GM19372 (cell line): Measurements from ENCODE around the gene ANXA2R.
A peak's percentile ranks its signal among the peaks of the same experiment; 100 is the strongest.
"Not testable (repeated sequence)": the region's sequence is repeated elsewhere in the genome, so short reads cannot be mapped to it uniquely, and the experiment has no call there.

Experiments
- ATAC-seq: cut with Tn5 transposase; IDR thresholded peaks from one replicate; pipeline ENCODE4 v1.9.1; 2021; ENCODE audit warnings: mild to moderate bottlenecking, low read depth, moderate library complexity; ENCODE audit not compliant: unreplicated experiment

Gene ANXA2R

DNA sequence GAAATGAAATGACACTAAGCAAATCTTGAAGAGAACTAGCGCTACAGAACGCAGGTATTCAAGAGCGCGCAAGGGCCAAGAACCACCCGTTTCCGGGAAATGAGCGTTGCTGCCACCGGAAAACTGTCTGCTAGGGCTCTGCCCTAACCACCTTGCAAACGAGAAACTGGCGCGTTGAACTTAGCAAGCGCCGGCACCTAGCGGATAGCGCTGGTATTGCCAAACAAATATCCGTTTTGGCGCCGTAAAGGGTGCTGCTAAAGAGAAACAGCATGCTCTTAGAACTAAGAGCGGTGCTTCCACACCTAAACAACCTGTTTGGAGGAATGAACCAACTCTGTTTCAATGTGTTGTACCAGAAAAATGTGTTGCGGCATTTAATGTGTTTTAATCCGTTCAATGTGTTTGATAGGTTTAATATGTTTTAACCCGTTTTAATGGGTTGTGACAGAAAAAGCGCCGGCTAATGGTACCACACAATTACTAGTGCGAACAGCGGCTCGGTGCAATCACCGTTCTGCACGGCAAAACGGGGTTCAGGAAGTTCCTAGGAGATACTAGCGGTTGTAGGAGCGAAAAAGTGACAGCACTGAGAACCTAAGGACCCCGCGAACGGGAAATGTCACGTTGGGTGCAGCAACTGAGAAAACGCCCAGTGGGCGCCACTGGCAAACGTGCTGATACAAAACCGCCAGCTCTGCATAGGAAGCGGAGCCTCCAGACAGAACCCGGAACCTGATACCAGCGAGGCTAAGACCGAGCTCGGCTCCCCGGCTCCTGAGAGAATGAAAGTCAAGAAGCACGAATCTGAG is at the start of gene ANXA2R:
Gene ANXA2R (minus strand): TSS at position 33 of the 812 bp plus-strand sequence. CDS start 273 bp downstream, outside the sequence.
- ATAC-seq = peak; percentile 41

GRCh38 chr5:43086118-43086908 is 46.2 kb upstream of the ANXA2R start:
- not testable (repeated sequence) for ATAC-seq

DNA sequence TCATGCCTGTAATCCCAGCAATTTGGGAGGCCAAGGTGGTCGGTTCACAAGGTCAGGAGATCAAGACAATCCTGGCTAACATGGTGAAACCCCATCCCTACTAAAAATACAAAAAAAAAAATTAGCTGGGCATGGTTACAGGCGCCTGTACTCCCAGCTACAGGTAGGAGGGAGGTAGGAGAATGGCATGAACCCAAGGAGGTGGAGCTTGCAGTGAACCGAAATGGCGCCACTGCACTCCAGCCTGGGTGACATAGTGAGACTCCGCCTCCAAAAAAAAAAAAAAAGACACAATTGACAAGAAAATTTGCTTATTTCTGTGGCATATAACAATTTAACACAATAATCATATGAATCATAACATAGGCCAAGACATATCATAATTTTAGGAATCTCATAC is 45.3 kb upstream of the ANXA2R start:
- ATAC-seq = no peak

- ATAC-seq = not testable (repeated sequence)
Measured at GRCh38 chr5:43084468-43084867, 44.3 kb upstream of the ANXA2R start.

GRCh38 chr5:43081345-43081744 is 41.2 kb upstream of the ANXA2R start:
- ATAC-seq = not testable (repeated sequence)

GRCh38 chr5:43078956-43079355 is 38.8 kb upstream of the ANXA2R start:
- ATAC-seq = no peak

DNA sequence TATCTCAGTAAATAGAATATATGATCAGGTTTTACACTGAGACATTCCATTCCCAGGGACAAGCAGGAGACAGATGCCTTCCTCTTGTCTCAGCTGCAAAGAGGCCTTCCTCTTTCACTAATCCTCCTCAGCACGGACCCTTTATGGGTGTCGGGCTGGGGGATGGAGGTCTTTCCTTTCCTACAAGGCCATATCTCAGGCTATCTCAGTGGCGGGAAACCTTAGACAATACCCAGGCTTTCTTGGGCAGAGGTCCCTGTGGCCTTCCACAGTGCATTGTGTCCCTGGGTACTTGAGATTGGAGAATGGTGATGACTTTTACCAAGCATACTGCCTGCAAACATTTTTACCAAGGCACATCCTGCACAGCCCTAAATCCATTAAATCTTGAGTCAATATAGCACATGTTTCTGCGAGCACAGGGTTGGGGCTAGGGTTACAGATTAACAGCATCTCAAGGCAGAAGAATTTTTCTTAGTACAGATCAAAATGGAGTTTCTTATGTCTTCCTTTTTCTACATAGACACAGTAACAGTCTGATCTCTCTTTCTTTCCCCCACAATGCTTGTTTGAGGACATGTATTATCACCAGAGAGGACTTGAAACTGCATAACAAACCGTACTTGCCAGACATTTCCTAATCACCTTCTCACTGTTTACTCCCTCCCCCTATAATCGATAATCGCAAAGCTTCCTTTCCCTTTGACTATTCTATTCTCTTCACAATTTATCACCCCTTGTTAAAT is 37.5 kb upstream of the ANXA2R start:
- ATAC-seq = not testable (repeated sequence)

GRCh38 chr5:43075319-43076293 is 35.5 kb upstream of the ANXA2R start:
- no peak for ATAC-seq

DNA sequence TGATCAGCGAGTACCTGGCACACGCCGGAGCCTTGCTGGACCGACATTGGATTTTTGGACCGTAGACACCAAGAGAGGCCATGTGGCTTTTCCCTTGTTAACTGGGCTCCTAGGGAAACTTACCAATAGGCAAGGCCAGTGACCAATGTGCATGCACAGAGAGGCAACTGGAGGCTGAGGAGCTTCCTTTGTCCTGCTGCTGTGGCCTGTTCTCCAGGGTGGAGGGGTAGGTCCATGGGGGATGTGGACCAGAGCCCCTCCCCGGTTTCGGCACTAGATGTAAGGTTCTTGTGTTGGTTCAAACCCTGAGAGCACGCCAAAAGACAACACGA is 34.8 kb upstream of the ANXA2R start:
- no peak for ATAC-seq

DNA sequence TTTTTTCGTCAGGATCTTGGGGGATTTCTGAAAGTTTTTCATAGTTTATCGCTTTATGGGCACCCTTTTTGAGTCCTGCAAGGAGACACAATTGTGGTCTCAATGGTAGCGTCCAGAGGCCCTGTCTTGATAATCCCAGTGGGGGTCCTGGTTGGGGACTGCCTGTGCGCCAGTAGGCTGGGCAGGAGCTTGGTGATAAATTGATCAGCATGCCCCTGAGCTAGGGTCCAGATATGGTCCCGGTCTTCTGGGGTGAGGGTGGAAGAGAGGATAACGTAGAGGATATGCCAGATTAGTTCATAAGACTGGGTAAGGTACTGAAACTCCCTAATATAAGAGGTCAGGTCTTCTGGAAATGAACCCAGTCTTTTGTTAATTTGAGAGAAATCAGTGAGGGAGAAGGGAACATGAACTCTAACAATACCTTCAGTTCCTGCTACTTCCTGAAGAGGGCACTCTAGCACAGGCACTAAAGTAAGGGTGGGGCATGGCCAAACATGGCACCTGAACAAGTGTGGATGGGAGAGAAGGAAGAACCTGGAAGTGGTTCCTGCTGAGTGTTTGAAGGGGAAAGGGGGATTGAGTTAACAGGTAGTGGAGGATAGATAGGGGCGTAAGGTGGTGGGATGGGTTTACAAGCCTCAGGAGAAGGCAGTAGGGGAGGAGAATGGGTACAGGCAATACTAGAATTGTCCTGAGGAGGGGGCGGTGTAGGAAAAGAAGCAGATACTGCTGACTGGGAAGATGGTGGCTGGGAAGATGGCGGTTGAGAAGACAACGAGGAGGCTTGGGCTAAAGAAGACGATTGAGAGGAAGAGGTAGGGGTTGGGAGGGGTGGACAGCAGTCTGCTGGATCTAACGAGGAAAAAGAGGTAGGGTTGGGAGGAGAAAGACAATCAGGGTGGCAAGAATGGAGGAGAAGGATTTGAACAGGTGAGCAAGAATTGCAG is 33.8 kb upstream of the ANXA2R start:
- ATAC-seq = peak; percentile 62

GRCh38 chr5:43069401-43069720 is 29.2 kb upstream of the ANXA2R start:
- ATAC-seq = not testable (repeated sequence)

DNA sequence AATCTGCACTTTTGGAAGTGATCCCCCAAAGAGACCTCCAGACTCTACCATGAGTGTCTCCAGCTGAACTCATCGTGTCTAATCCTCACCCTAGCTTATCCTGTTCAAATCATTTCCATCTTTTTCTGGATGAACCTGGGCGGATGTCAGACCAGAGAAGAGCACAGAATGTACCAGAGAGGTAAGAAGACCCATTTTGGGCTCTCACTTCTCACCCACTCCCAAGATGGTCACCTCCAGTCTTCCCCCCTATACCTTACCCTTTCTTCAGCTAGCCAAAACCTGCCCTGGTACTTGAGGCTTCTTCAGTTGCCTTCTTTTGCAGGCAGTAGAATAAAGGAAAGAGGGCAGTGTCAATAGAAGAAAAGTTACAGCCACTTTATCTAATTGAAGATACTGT is 27.9 kb upstream of the ANXA2R start:
- ATAC-seq = no peak

DNA sequence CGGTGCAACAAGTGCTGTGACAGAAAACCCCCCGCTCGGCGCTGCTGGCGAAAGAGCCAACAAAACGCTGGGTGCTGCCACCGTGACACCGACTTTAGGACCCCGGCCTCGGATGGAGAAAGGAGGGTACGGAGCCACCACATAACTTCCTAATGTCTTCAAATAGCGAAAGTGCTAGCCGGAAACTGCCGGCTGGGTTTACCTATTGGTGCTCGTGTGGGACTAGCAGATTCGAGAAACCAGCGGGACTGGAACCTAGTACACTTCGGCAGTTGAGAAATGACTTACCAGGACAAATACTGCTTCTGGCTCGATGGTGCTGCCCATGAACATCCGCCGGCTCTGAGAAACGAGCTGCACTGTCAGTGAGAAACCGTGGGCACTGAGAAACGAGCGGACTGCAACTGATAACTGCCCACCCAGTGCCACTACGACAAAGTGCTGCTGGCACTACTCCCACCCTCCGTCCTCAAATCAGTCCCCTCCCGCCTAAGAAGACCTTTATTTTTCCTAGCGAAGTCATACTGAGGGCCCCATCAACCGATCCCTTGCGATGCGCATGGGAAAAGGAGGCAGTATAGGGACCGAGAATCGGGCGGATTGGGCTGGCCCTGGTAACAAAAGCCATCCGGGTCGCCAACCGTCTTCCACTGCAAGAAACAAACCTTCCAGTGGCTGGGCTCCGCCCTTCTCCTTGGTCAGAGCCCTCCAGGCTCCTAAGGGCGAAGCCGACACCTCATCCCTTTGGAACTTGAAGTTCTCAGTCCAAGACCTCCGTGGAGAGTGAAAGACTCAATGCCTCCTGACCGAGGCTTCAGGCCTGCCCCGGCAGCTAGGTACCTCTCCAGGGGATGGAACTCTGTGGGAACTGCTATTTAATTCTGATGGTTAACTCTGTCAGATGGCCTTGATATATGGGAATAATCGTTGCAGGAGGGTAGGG is 27.0 kb upstream of the ANXA2R start:
- peak; percentile 37 for ATAC-seq

DNA sequence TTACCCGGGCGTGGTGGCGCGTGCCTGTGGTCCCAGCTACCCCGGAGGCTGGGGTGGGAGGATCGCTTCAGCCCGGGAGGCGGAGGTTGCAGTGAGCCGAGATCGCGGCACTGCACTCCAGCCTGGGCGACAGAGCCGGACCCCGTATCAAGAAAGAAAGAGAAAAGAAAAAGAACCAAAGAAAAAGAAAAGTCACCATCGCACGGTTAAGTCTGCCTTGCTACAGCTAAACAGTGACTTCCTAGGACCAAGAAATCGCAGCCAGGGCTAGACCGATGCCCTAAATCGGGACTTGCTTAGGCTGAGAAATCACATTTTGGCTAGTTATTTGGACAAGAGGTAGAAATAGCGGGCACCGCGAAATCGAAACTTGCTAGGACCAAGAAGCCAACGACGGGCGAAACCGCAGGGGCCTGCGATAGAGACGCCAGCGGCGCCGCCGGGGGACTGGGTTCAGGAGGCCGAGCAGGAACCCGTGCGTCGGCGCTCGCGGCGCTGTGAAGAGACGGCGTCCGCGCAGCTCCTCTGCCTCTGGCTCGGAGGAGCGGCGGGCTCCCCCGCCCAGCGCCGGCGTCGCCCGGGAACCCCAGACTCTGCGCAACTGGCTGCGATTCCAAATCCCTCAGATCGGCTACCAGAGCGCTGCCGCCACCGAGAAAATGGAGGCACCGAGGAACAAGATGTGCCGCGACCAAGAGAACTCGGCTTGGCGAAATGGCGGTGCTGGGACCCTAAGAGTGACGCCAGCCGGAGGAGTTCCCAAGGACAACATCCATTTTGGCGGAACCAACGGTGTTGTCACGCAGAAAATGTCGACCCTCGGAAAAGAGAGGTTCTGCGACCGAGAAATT is 26.1 kb upstream of the ANXA2R start:
- ATAC-seq = peak; percentile 32

DNA sequence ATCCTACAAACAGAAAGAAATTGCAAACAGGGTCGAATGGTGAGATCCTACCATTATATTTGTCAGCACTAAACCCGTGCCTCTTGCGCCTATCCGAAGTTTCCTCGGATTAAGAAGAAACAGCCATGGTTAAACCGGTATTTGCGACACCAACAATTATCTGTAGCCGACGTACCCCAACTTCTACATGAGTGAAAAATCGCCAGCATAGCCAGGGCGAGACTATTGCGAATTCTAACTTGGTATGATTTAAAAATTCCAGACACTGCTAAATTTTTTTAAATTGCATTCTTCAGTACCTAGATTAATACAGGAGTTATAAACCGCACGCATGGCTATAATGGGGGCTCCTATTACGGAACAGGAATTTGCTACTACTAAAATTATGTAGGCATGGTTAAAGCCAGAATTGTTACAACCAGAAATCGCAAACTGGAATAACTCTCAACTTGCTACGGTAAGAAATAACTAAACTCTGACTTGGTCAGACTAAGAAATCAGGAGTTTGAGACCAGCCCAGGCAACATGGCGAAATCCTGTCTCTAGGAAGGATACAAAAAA is 25.3 kb upstream of the ANXA2R start:
- no peak for ATAC-seq

DNA sequence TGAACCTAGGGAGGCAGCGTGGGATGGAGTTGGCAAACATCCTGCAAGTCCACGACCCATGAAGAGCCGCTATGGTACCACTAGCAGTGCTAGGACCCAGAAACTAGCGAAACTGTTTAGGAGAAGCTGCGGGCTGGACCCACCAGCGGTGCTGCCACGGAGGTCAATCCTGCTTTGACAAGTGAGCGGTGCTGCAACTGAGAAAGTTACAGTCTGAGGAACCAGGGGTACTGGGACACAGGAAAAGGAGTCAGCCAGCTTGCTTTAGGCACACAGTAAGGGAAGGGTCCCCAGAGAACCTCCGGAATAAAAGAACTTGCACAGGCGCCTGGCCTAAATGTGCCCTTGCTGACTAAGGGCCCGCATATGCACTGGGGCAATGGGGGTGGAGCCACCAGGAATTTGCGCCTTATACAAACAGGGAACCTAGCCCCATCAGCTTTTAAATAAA is 23.6 kb upstream of the ANXA2R start:
- no peak for ATAC-seq
